Small intestine (tissue), 7 donors: Measurements from ENCODE around the gene ENOPH1. TPM values are rescaled to one million over a fixed set of nuclear protein-coding genes. Genes with fewer than 3 reads are reported as not detected.

Experiments
- DNase-seq, 2 donors: peaks; one replicate each; pipeline versions ENCODE4 v3.0.0 to v3.0.0-alpha.2; 2013
- FAIRE-seq: peaks from 2 replicates; lab custom pipeline; 2012; peaks lifted over from hg19 to GRCh38; lab: Jason Lieb, UNC
- H3K27ac ChIP-seq, 3 donors: one replicate each; pipeline ENCODE4 v1.5.1; 2013; ENCODE audit warnings: low read length in 2 of 3, mild to moderate bottlenecking in 2 of 3, control low read depth in 1 of 3, inconsistent platforms in 1 of 3, low read depth in 1 of 3, moderate library complexity in 1 of 3
- H3K27me3 ChIP-seq, 3 donors: one replicate each; pipeline ENCODE4 v1.6.1; 2013; ENCODE audit warnings: low read length in 3 of 3, inconsistent platforms in 1 of 3; ENCODE audit not compliant: control insufficient read depth in 3 of 3, insufficient read depth in 3 of 3
- H3K36me3 ChIP-seq, 3 donors: one replicate each; pipeline ENCODE4 v1.6.1; 2013; ENCODE audit warnings: low read length in 3 of 3, inconsistent platforms in 1 of 3, low read depth in 1 of 3, mild to moderate bottlenecking in 1 of 3, moderate library complexity in 1 of 3; ENCODE audit not compliant: control insufficient read depth in 3 of 3, insufficient read depth in 2 of 3
- H3K4me1 ChIP-seq, 3 donors: one replicate each; pipeline ENCODE4 v1.6.1; 2013; ENCODE audit warnings: low read length in 2 of 3, inconsistent platforms in 1 of 3, low read depth in 1 of 3, mild to moderate bottlenecking in 1 of 3, moderate library complexity in 1 of 3; ENCODE audit not compliant: control insufficient read depth in 3 of 3, insufficient read depth in 2 of 3
- H3K4me3 ChIP-seq, 3 donors: one replicate each; pipeline ENCODE4 v1.5.1; 2013; ENCODE audit warnings: low read length in 3 of 3, control low read depth in 1 of 3, inconsistent platforms in 1 of 3, low read depth in 1 of 3, mild to moderate bottlenecking in 1 of 3, moderate library complexity in 1 of 3
- H3K9me3 ChIP-seq, 2 donors: one replicate each; pipeline ENCODE4 v1.6.1; 2013; ENCODE audit warnings: low read depth in 1 of 2, low read length in 1 of 2; ENCODE audit not compliant: control insufficient read depth in 2 of 2, insufficient read depth in 1 of 2
- WGBS, 3 donors: extraction: QIAGEN DNeasy Blood & Tissue Kit; methylation state at CpG; one replicate each; pipeline ENCODE4 v1.1.7; 2013; 5-methylcytosine and 5-hydroxymethylcytosine counted together
- polyA plus RNA-seq, 4 donors: library from polyadenylated mRNA; stranded (reverse) in 3 of 4; unstranded in 1 of 4; fragments of 200-250 nt in 3 of 4; fragments of 120-200 nt in 1 of 4; gene quantifications; one replicate each; pipeline versions ENCODE4 v1.2.1 to v1.2.3, GENCODE V29; 2013
- donor health status: healthy with polysubstance abuse.
- donor health status: control.
- donor health status: control.
- donor health status: Bipolar disorder and iron deficiency.
- donor health status: healthy.

Gene ENOPH1
- polyA plus RNA-seq, 4 donors, result 25.3 to 45.8 (median 37.7) TPM

DNA sequence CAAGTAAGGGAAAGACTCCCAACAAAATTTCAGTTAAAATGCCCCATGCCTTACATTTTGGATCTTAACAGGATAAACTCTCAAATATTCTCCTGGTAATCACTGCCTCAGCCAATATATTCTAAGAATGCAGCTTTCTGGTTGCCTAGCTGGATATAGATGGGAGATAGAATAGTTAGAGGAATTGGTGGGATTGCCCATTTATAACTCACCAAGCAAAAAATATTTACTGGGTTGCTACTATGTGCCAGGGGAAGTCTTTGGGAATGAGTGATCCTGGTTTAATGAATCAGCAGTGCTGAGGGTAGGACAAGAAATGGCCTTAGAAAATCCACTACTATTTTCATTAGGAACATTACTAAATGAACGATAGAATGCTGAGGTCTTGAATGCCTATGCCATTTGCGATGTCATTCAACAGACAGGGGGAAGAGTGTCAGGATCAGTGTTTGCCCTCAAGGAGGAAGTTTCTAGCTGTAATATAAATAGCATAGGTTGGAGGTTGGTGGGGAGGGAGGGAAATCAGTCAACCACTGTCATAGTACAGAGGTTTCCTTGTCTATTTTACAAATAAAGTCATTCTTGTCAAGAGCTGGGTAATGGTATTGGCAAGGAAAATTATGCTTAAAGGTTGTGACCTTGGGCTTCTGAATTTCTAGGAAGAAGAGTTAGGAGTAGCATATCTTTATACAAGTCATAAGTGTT lies 63.5 kb downstream of the ENOPH1 start:
- no peak for DNase-seq
- Histone ChIP-seq H3K27me3 (no peaks in the 10 kb centered on the region), H3K9me3 (no peaks in the 10 kb centered on the region), H3K4me3 (no peak overlapping the region), H3K4me1 (no peaks in the 10 kb centered on the region), H3K27ac (no peak overlapping the region), H3K36me3 (no peaks in the 10 kb centered on the region)
- 84 to 93% (median 89%) methylated on average over 2 of the region's 2 CpGs for WGBS, 3 donors
- FAIRE-seq, result no peak

DNA sequence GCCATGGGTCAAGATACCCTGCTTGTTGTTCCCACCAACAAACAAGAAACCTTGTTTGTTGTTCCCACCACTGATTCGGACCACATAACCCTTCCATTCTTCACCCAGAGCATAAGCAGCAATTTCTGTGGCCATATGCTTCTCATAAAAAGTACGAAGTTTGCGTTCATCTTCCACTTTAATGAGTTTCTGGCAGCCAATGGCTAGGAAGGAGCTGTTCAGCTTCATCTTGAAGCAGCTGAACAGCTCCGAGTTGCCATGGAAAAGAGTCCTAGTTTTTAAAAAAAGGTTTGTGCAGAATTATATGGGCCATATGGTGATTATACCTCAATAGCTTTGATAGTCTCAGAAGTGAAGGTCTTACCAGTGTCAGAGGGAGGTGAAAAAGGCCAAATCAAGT lies 65.3 kb downstream of the ENOPH1 start:
- no peaks in the 10 kb centered on the region for H3K36me3 ChIP-seq
- no peak for FAIRE-seq

GRCh38 chr4:82496349-82496748 lies 66.0 kb downstream of the ENOPH1 start:
- H3K4me1 ChIP-seq, result no peaks in the 10 kb centered on the region
- H3K36me3 ChIP-seq, result no peaks in the 10 kb centered on the region
- no peak overlapping the region for H3K4me3 ChIP-seq
- no peaks in the 10 kb centered on the region for H3K27me3 ChIP-seq
- no peak for FAIRE-seq
- no peaks in the 10 kb centered on the region for H3K9me3 ChIP-seq
- no peak for DNase-seq
- no peak overlapping the region for H3K27ac ChIP-seq
- WGBS, 3 donors, result 82 to 85% (median 84%) methylated on average over 2 of the region's 2 CpGs

More for the DNA sequence above, 65.3 kb downstream of the ENOPH1 start:
- H3K9me3 ChIP-seq, result no peaks in the 10 kb centered on the region
- 90 to 95% (median 92%) methylated on average over 4 of the region's 4 CpGs for WGBS, 3 donors
- H3K27ac ChIP-seq, result no peak overlapping the region
- DNase-seq, result no peak
- no peaks in the 10 kb centered on the region for H3K27me3 ChIP-seq
- H3K4me3 ChIP-seq, result no peak overlapping the region
- no peaks in the 10 kb centered on the region for H3K4me1 ChIP-seq

- Histone ChIP-seq H3K4me1 (no peaks in the 10 kb centered on the region), H3K4me3 (no peak overlapping the region), H3K9me3 (no peaks in the 10 kb centered on the region), H3K27ac (no peak overlapping the region), H3K36me3 (no peaks in the 10 kb centered on the region), H3K27me3 (no peaks in the 10 kb centered on the region)
- DNase-seq (no peak), FAIRE-seq (no peak)
- 80 to 90% (median 85%) methylated on average over 6 of the region's 6 CpGs for WGBS, 3 donors
Observed at GRCh38 chr4:82499738-82500434, 69.5 kb downstream of the ENOPH1 start.

GRCh38 chr4:82500435-82501153 lies 70.2 kb downstream of the ENOPH1 start:
- WGBS, 3 donors, result 56 to 68% (median 66%) methylated on average over 5 of the region's 5 CpGs

DNA sequence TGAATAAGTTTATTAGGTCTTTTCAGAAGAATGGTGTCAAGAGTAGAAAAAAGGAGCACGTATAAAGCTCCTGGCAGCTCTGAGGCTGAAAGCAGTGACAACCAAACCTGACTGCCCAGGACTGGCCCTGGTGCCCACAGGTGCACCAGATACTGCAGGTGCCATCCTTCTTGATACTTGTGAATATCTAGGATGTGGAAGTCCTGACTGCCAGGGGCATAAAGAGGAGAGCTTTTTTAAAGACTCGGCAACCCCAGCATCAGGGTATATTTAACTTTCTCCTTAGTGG lies 70.7 kb downstream of the ENOPH1 start:
- no peaks in the 10 kb centered on the region for H3K4me1 ChIP-seq
- H3K27me3 ChIP-seq, result no peaks in the 10 kb centered on the region
- no peaks in the 10 kb centered on the region for H3K36me3 ChIP-seq
- no peak overlapping the region for H3K4me3 ChIP-seq
- no peaks in the 10 kb centered on the region for H3K9me3 ChIP-seq
- H3K27ac ChIP-seq, result no peak overlapping the region
- FAIRE-seq (no peak), DNase-seq (no peak)
- WGBS, 3 donors, result 85 to 98% (median 94%) methylated on average over 2 of the region's 2 CpGs

More at GRCh38 chr4:82500435-82501153, 70.2 kb downstream of the ENOPH1 start:
- Histone ChIP-seq H3K4me3 (no peak overlapping the region), H3K9me3 (no peaks in the 10 kb centered on the region), H3K27ac (no peak overlapping the region), H3K27me3 (no peaks in the 10 kb centered on the region), H3K36me3 (no peaks in the 10 kb centered on the region), H3K4me1 (no peaks in the 10 kb centered on the region)
- DNase-seq (no peak), FAIRE-seq (no peak)

GRCh38 chr4:82508011-82508410 lies 77.6 kb downstream of the ENOPH1 start:
- no peaks in the 10 kb centered on the region for H3K27me3 ChIP-seq
- no peak overlapping the region for H3K27ac ChIP-seq
- H3K9me3 ChIP-seq, result no peaks in the 10 kb centered on the region
- no peaks in the 10 kb centered on the region for H3K36me3 ChIP-seq
- no peak for FAIRE-seq
- no peak overlapping the region for H3K4me3 ChIP-seq
- H3K4me1 ChIP-seq, result peaks cover 0 to 5% (median 0%) of the 10 kb centered on the region in 3 donors
- DNase-seq, result no peak

- DNase-seq (no peak), FAIRE-seq (no peak)
- H3K36me3 ChIP-seq, result no peaks in the 10 kb centered on the region
- 61 to 72% (median 62%) methylated on average over 5 of the region's 5 CpGs for WGBS, 3 donors
- H3K9me3 ChIP-seq, result no peaks in the 10 kb centered on the region
- H3K27ac ChIP-seq, result no peak overlapping the region
- peaks cover 0 to 5% (median 0%) of the 10 kb centered on the region in 3 donors for H3K4me1 ChIP-seq
- no peak overlapping the region for H3K4me3 ChIP-seq
- no peaks in the 10 kb centered on the region for H3K27me3 ChIP-seq
Observed at GRCh38 chr4:82508806-82509428, 78.5 kb downstream of the ENOPH1 start.
